ENCODE measurements around the gene ABL1. TPM values are rescaled to one million over a fixed set of nuclear protein-coding genes. Genes with fewer than 3 reads are reported as not detected.

ABL1 gene
- total RNA-seq, 1 donor from 2014 or later = 113 TPM

DNA sequence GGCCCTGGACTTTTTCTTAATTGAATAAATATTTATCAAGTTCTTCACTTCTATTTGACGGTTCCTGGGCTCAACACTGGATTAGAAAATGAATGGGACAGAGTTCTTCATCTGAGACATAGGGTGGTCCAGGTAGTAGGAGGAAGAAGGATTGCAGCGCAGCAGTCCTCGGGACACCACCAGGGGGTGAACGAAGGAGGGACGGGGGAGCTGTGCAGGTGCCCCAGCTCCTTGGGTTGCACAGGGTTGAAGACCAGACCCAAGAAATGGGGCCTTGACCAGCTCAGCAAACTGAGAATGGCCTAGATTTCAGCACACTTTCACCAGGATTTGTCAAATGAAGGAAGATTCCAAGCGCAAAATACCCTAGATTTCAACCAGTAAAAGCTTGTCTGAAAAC lies 29.5 kb downstream of the ABL1 start:
- no peak overlapping the region for H2AFZ ChIP-seq (ENCODE audit: low read depth, low read length)
- no peak for FAIRE-seq
- no peaks in the 10 kb centered on the region for H3K27me3 Mint-ChIP-seq (ENCODE audit: low read depth, unreplicated experiment)
- peaks cover 94% of the 10 kb centered on the region for H3K79me2 ChIP-seq (ENCODE audit: insufficient read depth, low read length)
- H3K36me3 Mint-ChIP-seq (ENCODE audit: low read depth, unreplicated experiment) = peaks cover 6% of the 10 kb centered on the region
- DNase-seq (ENCODE audit: low read depth) = no peak
- H3K27ac ChIP-seq (ENCODE audit: low read depth, low read length) = no peak overlapping the region
- no peaks in the 10 kb centered on the region for H3K9me3 ChIP-seq (ENCODE audit: insufficient read depth, low read depth, low read length)
- H3K4me2 ChIP-seq (ENCODE audit: low read length) = no peak overlapping the region
- TF ChIP-seq EZH2 (IDR thresholded peaks at IDR 0.05; ENCODE audit: insufficient read depth, low read length) = no peak
- H3K9ac ChIP-seq (ENCODE audit: low read length) = no peak overlapping the region
- peaks cover 46% of the 10 kb centered on the region for H3K4me1 Mint-ChIP-seq (ENCODE audit: low read depth, unreplicated experiment)
- peaks cover 61% of the 10 kb centered on the region for H4K20me1 ChIP-seq (ENCODE audit: insufficient read depth, low read length)
- peaks cover 30% of the 10 kb centered on the region for H3K36me3 ChIP-seq (ENCODE audit: insufficient read depth, low read length)
- H3K27me3 ChIP-seq (ENCODE audit: insufficient read depth, low read length) = no peaks in the 10 kb centered on the region
- no peak overlapping the region for H3K4me3 Mint-ChIP-seq (ENCODE audit: unreplicated experiment)
- H3K27ac Mint-ChIP-seq (ENCODE audit: unreplicated experiment) = no peak overlapping the region
- no peak overlapping the region for H3K4me3 ChIP-seq (ENCODE audit: insufficient read depth, low read depth, low read length)
- H3K9me3 Mint-ChIP-seq (ENCODE audit: unreplicated experiment) = no peaks in the 10 kb centered on the region
- H3K4me1 ChIP-seq (ENCODE audit: insufficient read depth, low read length) = peaks cover 40% of the 10 kb centered on the region

DNA sequence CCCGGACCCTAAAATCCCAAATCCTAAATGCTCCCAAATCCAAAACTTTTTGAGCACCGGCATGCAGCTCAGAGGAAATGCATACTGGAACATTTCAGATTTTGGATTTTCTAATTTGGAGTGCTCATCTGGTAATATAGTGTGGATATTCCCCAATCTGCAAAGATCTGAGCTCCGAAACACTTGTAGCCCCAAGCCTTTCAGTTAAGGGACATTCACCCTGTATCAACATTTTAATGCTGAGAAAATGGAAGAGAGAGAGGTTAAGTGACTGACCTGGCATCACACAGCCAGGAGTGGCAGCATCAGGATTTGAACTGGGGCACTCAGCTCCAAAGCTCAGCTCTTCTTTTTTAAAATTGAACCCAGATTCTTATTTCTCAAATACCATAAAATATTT lies 30.9 kb downstream of the ABL1 start:
- H3K4me1 ChIP-seq (ENCODE audit: insufficient read depth, low read length) = peaks cover 36% of the 10 kb centered on the region
- H3K4me1 Mint-ChIP-seq (ENCODE audit: low read depth, unreplicated experiment) = peaks cover 33% of the 10 kb centered on the region
- H3K27ac Mint-ChIP-seq (ENCODE audit: unreplicated experiment) = no peak overlapping the region
- H3K9ac ChIP-seq (ENCODE audit: low read length) = no peak overlapping the region
- no peak overlapping the region for H2AFZ ChIP-seq (ENCODE audit: low read depth, low read length)
- FAIRE-seq (no peak), DNase-seq (ENCODE audit: low read depth) (no peak)
- TF ChIP-seq EZH2 (IDR thresholded peaks at IDR 0.05; ENCODE audit: insufficient read depth, low read length) (no peak), CTCF (IDR thresholded peaks at IDR 0.05; ENCODE audit: insufficient read depth, low read depth, low read length) (no peak)
- no peaks in the 10 kb centered on the region for H3K9me3 ChIP-seq (ENCODE audit: insufficient read depth, low read depth, low read length)
- H3K27me3 Mint-ChIP-seq (ENCODE audit: low read depth, unreplicated experiment) = no peaks in the 10 kb centered on the region
- no peak overlapping the region for H3K4me2 ChIP-seq (ENCODE audit: low read length)
- peaks cover 30% of the 10 kb centered on the region for H3K36me3 ChIP-seq (ENCODE audit: insufficient read depth, low read length)
- H3K9me3 Mint-ChIP-seq (ENCODE audit: unreplicated experiment) = no peaks in the 10 kb centered on the region
- peaks cover 93% of the 10 kb centered on the region for H3K79me2 ChIP-seq (ENCODE audit: insufficient read depth, low read length)
- H3K27me3 ChIP-seq (ENCODE audit: insufficient read depth, low read length) = no peaks in the 10 kb centered on the region
- peak overlapping the region; percentile 2 for H3K27ac ChIP-seq (ENCODE audit: low read depth, low read length)
- H3K4me3 Mint-ChIP-seq (ENCODE audit: unreplicated experiment) = no peak overlapping the region
- peaks cover 75% of the 10 kb centered on the region for H4K20me1 ChIP-seq (ENCODE audit: insufficient read depth, low read length)
- H3K4me3 ChIP-seq (ENCODE audit: insufficient read depth, low read depth, low read length) = no peak overlapping the region
- peaks cover 10% of the 10 kb centered on the region for H3K36me3 Mint-ChIP-seq (ENCODE audit: low read depth, unreplicated experiment)

DNA sequence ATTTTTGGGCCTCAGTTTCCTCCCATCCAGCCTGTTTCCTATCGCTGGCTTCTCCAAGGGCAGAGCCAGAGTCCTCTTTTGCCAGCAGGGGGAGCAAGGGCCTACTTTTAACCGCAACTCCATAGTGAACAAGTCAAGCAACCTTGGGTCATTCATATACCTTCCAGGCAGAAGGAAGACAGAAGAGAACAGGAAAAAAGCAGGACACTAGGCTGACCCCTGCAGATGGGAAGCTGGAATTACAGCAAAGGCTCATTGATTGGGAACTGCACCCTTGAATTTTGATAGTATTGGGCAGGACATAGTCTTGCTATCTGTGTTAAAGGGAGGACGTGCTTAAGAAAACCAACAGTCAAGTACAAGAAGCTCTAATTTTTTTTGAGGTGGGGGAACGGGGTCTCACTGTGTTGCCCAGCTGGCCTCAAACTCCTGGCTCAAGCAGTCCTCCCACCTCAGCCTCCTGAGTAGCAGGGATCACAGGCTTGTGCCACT lies 31.5 kb downstream of the ABL1 start:
- Histone ChIP-seq H3K27ac (ENCODE audit: low read depth, low read length) (peak overlapping the region; percentile 20), H3K4me2 (ENCODE audit: low read length) (no peak overlapping the region), H3K9ac (ENCODE audit: low read length) (no peak overlapping the region), H3K79me2 (ENCODE audit: insufficient read depth, low read length) (peaks cover 93% of the 10 kb centered on the region), H3K9me3 (ENCODE audit: insufficient read depth, low read depth, low read length) (no peaks in the 10 kb centered on the region), H3K27me3 (ENCODE audit: insufficient read depth, low read length) (no peaks in the 10 kb centered on the region), H2AFZ (ENCODE audit: low read depth, low read length) (no peak overlapping the region), H3K4me3 (ENCODE audit: insufficient read depth, low read depth, low read length) (no peak overlapping the region), H3K36me3 (ENCODE audit: insufficient read depth, low read length) (peaks cover 35% of the 10 kb centered on the region), H4K20me1 (ENCODE audit: insufficient read depth, low read length) (peaks cover 81% of the 10 kb centered on the region), H3K4me1 (ENCODE audit: insufficient read depth, low read length) (peaks cover 34% of the 10 kb centered on the region)
- H3K27ac Mint-ChIP-seq (ENCODE audit: unreplicated experiment) = peak overlapping the region; percentile 55
- peak; percentile 74 for DNase-seq (ENCODE audit: low read depth)
- TF ChIP-seq CTCF (IDR thresholded peaks at IDR 0.05; ENCODE audit: insufficient read depth, low read depth, low read length) (peak; percentile 94), EZH2 (IDR thresholded peaks at IDR 0.05; ENCODE audit: insufficient read depth, low read length) (no peak)
- H3K27me3 Mint-ChIP-seq (ENCODE audit: low read depth, unreplicated experiment) = no peaks in the 10 kb centered on the region
- H3K9me3 Mint-ChIP-seq (ENCODE audit: unreplicated experiment) = no peaks in the 10 kb centered on the region
- H3K4me1 Mint-ChIP-seq (ENCODE audit: low read depth, unreplicated experiment) = peaks cover 33% of the 10 kb centered on the region
- no peak for FAIRE-seq
- no peak overlapping the region for H3K4me3 Mint-ChIP-seq (ENCODE audit: unreplicated experiment)
- H3K36me3 Mint-ChIP-seq (ENCODE audit: low read depth, unreplicated experiment) = peaks cover 13% of the 10 kb centered on the region

Data from astrocyte (in vitro differentiated cells and primary cell).